PC-3 (cell line): Measurements from ENCODE around the gene MDFIC.

Experiments used
- EZH2 ChIP-seq: fragments of 300-600 bp; sonication (generic); IDR thresholded peaks from one replicate; pipeline ENCODE4 v1.6.1; 2017; ENCODE audit warnings: antibody characterized with exemption, mild to moderate bottlenecking, low read length; ENCODE audit not compliant: unreplicated experiment
- TF ChIP-seq, protein P1 (sequence below): fragments of 300-600 bp; sonication (generic); conservative IDR thresholded peaks from 2 replicates; pipeline ENCODE4 v1.5.1; 2017; ENCODE audit warnings: antibody characterized with exemption, low read depth, mild to moderate bottlenecking, low read length

DNA sequence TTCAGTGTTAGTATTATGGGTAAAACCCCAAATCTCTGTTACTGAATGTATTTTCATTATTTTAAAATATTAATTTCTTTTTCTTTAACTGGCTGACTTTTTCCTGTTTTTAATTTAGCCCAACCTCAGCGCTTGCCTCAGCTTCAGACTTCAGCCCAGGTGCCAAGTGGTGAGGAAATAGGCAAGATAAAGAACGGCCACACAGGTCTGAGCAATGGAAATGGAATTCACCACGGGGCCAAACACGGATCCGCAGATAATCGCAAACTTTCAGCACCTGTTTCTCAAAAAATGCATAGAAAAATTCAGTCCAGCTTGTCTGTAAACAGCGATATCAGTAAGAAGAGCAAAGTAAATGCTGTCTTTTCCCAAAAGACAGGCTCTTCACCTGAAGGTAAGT is 57.5 kb downstream of the MDFIC start:
- TF ChIP-seq, protein P1, sequence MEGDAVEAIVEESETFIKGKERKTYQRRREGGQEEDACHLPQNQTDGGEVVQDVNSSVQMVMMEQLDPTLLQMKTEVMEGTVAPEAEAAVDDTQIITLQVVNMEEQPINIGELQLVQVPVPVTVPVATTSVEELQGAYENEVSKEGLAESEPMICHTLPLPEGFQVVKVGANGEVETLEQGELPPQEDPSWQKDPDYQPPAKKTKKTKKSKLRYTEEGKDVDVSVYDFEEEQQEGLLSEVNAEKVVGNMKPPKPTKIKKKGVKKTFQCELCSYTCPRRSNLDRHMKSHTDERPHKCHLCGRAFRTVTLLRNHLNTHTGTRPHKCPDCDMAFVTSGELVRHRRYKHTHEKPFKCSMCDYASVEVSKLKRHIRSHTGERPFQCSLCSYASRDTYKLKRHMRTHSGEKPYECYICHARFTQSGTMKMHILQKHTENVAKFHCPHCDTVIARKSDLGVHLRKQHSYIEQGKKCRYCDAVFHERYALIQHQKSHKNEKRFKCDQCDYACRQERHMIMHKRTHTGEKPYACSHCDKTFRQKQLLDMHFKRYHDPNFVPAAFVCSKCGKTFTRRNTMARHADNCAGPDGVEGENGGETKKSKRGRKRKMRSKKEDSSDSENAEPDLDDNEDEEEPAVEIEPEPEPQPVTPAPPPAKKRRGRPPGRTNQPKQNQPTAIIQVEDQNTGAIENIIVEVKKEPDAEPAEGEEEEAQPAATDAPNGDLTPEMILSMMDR = no peak
- TF ChIP-seq EZH2 = no peak
